ENCODE results near the gene SFT2D2.

Gene SFT2D2

GRCh38 chr1:168223681-168224540 lies 1.9 kb upstream of the SFT2D2 start:
- no peak for DNase-seq

- no peak for DNase-seq
Observed at GRCh38 chr1:168224991-168225390, 813 bp upstream of the SFT2D2 start.

GRCh38 chr1:168227620-168228019 lies 1.8 kb downstream of the SFT2D2 start:
- DNase-seq: no peak

- no peak for DNase-seq
Observed at GRCh38 chr1:168229893-168230292, 4.1 kb downstream of the SFT2D2 start.

GRCh38 chr1:168230709-168231108 lies 4.9 kb downstream of the SFT2D2 start:
- DNase-seq: no peak

- no peak for DNase-seq
Observed at GRCh38 chr1:168234846-168235547, 9.2 kb downstream of the SFT2D2 start.

GRCh38 chr1:168235548-168235885 lies 9.7 kb downstream of the SFT2D2 start:
- no peak for DNase-seq

- no peak for DNase-seq
Observed at GRCh38 chr1:168235937-168236336, 10.1 kb downstream of the SFT2D2 start.

GRCh38 chr1:168236836-168237611 lies 11.2 kb downstream of the SFT2D2 start:
- no peak for DNase-seq

GRCh38 chr1:168243198-168243597 lies 17.4 kb downstream of the SFT2D2 start:
- DNase-seq: no peak

GRCh38 chr1:168243636-168244212 lies 17.9 kb downstream of the SFT2D2 start:
- no peak for DNase-seq

- DNase-seq: no peak
Observed at GRCh38 chr1:168245042-168245441, 19.2 kb downstream of the SFT2D2 start.

- no peak for DNase-seq
Observed at GRCh38 chr1:168246506-168246905, 20.7 kb downstream of the SFT2D2 start.

GRCh38 chr1:168252204-168252733 lies 26.5 kb downstream of the SFT2D2 start:
- no peak for DNase-seq

- DNase-seq: no peak
Observed at GRCh38 chr1:168256164-168256563, 30.4 kb downstream of the SFT2D2 start.

GRCh38 chr1:168257397-168257796 lies 31.6 kb downstream of the SFT2D2 start:
- no peak for DNase-seq

GRCh38 chr1:168259567-168259966 lies 33.8 kb downstream of the SFT2D2 start:
- no peak for DNase-seq

- DNase-seq: no peak
Observed at GRCh38 chr1:168260393-168260792, 34.6 kb downstream of the SFT2D2 start.

- DNase-seq: no peak
Observed at GRCh38 chr1:168261390-168261789, 35.6 kb downstream of the SFT2D2 start.

GRCh38 chr1:168263130-168263529 lies 37.3 kb downstream of the SFT2D2 start:
- no peak for DNase-seq

GRCh38 chr1:168264296-168264695 lies 38.5 kb downstream of the SFT2D2 start:
- DNase-seq: no peak

GRCh38 chr1:168265596-168265995 lies 39.8 kb downstream of the SFT2D2 start:
- no peak for DNase-seq

GRCh38 chr1:168266644-168267186 lies 40.9 kb downstream of the SFT2D2 start:
- DNase-seq: no peak

All from activated CD4-positive, CD25-positive, alpha-beta regulatory T cell (primary cell).